OCI-LY1 (cell line): ENCODE data around the gene APOA4.

ENCODE experiments used
- CTCF ChIP-seq: fragments of 200-600 bp; sonication (generic), shearing (Covaris generic); IDR thresholded peaks from 2 replicates; pipeline ENCODE4 v1.5.1; 2017; ENCODE audit warnings: mild to moderate bottlenecking, antibody characterized with exemption, low read length, moderate library complexity, mixed read lengths
- EZH2 ChIP-seq: fragments of 200-600 bp; sonication (generic), shearing (Covaris generic); IDR thresholded peaks from 2 replicates; pipeline ENCODE4 v1.8.0; 2017; ENCODE audit warnings: borderline replicate concordance, mixed run types, mild to moderate bottlenecking, antibody characterized with exemption, low read length, moderate library complexity, mixed read lengths

GRCh38 chr11:116849486-116849885 lies 26.4 kb upstream of the APOA4 start:
- TF ChIP-seq CTCF = no peak
- TF ChIP-seq EZH2 = no peak
